GM12878 (cell line): ENCODE data around the gene EFCAB11.

Experiments
- CEBPB ChIP-seq, 2 experiments: fragments of 150-350 bp in 1 of 2; IDR thresholded peaks; 2 replicates each; pipeline ENCODE4 v1.6.1; 2012 to 2014; ENCODE audit warnings: low read depth in 2 of 2, low read length in 2 of 2, borderline replicate concordance in 1 of 2, inconsistent platforms in 1 of 2
- CTCF ChIP-seq, 3 experiments: IDR thresholded peaks in 2 of 3; conservative IDR thresholded peaks in 1 of 3; 2 replicates each; pipeline ENCODE4 v1.5.1; 2011; ENCODE audit warnings: low read depth in 3 of 3, low read length in 3 of 3, mild to moderate bottlenecking in 3 of 3, control low read depth in 2 of 3, moderate library complexity in 2 of 3, inconsistent platforms in 1 of 3, mixed read lengths in 1 of 3; ENCODE audit not compliant: control insufficient read depth in 2 of 3, insufficient read depth in 1 of 3; ENCODE audit errors: extremely low read depth in 1 of 3
- JUND ChIP-seq: IDR thresholded peaks from 2 replicates; pipeline ENCODE4 v1.6.1; 2012; ENCODE audit warnings: low read depth, mild to moderate bottlenecking, low read length, improper control_type of control experiment, moderate library complexity
- SIN3A ChIP-seq: IDR thresholded peaks from 2 replicates; pipeline ENCODE4 v1.6.1; 2012; ENCODE audit warnings: low read depth, low read length, improper control_type of control experiment
- YY1 ChIP-seq: IDR thresholded peaks from 2 replicates; pipeline ENCODE4 v1.6.1; 2011; ENCODE audit warnings: low read depth, mild to moderate bottlenecking, low read length
- ZBTB33 ChIP-seq: fragments of 450-650 bp; IDR thresholded peaks from 2 replicates; pipeline ENCODE4 v1.6.1; 2017; ENCODE audit warnings: mild to moderate bottlenecking

- TF ChIP-seq CTCF (IDR thresholded peaks at IDR 0.05 in 2 of 3, conservative IDR thresholded peaks at IDR 0.05 in 1 of 3; ENCODE audit: control insufficient read depth in 2 of 3, extremely low read depth in 1 of 3, insufficient read depth in 1 of 3, low read depth in 3 of 3, low read length in 3 of 3) (no peak), ZBTB33 (no peak), CEBPB (IDR thresholded peaks at IDR 0.05; ENCODE audit: borderline replicate concordance in 1 of 2, low read depth in 2 of 2, low read length in 2 of 2) (no peak), YY1 (no peak), JUND (no peak), SIN3A (no peak)
Observed at GRCh38 chr14:89952576-89952975, 2.0 kb downstream of the EFCAB11 start.
